GM18526 (cell line): Measurements from ENCODE around the gene MAP3K19.

Experiments used
- POLR2A ChIP-seq: IDR thresholded peaks from 3 replicates; pipeline ENCODE4 v1.6.1; 2011; ENCODE audit not compliant: insufficient read length; ENCODE audit errors: extremely low read depth

Gene MAP3K19

GRCh38 chr2:135059577-135059976 is 12.3 kb upstream of the MAP3K19 start:
- TF ChIP-seq POLR2A = no peak

GRCh38 chr2:135056790-135057189 is 9.5 kb upstream of the MAP3K19 start:
- TF ChIP-seq POLR2A = no peak

- no peak for TF ChIP-seq POLR2A
These were observed 8.0 kb upstream of the MAP3K19 start for GRCh38 chr2:135055182-135055786.

- TF ChIP-seq POLR2A = no peak
These were observed 5.8 kb upstream of the MAP3K19 start for GRCh38 chr2:135052997-135053474.

DNA sequence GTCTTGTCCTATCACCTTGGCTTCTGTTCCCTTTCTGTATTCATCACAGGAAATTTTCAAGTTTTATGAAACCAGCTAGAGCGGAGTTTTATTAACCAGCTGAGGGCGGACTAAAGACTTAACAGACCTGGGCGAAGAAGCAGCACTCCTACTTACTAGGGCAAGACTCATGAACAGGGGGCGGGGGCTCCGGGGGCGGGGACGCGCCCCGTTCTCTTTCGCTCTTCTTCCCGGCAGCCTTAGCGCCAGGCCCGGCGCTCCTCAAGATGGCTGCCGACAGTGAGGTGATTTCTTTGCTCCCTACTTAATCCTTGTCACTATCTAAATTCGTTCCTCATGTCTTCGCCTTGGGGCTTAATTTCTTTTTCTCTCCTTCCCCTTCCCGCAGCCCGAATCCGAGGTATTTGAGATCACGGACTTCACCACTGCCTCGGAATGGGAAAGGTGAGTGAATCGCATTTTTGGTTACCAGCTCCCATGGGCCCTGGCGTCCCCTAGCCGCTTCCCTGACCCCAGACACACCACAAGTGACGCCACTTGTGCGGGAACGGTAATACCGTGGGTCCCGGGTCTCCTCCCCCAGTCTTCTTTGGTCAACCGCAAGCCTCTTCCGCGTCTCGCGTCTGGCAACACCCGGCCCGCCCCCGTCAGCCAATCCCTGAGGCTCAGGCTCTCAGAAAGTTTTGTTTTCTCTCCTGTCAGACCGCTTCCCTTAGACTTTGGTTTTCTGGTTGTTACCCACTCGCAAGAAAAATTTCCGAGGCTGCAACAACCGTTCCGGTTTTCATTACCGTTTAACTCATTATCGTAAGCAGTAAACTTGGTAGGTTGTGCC is 5.0 kb upstream of the MAP3K19 start, which contains the start of gene RAB3GAP1:
TSS of gene RAB3GAP1 (plus strand) at position 251 of the 835 bp plus-strand sequence. CDS start at position 267, 16 bp downstream.
- peak; percentile 74 for TF ChIP-seq POLR2A

GRCh38 chr2:135050684-135051083 is 3.4 kb upstream of the MAP3K19 start:
- no peak for TF ChIP-seq POLR2A

GRCh38 chr2:135050132-135050531 is 2.9 kb upstream of the MAP3K19 start:
- TF ChIP-seq POLR2A = no peak

DNA sequence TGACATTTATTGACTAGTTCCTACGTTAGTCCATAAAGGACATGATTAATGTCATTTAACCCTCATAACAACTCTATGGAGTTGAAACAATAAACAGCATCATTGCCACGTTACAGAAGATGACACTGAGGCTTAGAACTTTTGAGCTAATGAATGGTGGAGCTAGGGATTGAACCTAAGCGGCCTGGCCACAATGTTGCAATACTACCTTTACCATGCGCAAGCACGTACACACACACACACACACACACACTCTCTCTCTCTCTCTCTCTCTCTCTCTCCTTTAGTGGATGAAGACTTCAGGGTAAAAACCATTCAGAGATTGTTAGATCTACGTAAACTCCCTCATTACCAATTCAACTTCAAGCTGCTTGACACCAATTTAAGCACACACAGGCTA is 875 bp upstream of the MAP3K19 start:
- TF ChIP-seq POLR2A = no peak

GRCh38 chr2:135043345-135043744 is 3.9 kb downstream of the MAP3K19 start:
- TF ChIP-seq POLR2A = no peak

DNA sequence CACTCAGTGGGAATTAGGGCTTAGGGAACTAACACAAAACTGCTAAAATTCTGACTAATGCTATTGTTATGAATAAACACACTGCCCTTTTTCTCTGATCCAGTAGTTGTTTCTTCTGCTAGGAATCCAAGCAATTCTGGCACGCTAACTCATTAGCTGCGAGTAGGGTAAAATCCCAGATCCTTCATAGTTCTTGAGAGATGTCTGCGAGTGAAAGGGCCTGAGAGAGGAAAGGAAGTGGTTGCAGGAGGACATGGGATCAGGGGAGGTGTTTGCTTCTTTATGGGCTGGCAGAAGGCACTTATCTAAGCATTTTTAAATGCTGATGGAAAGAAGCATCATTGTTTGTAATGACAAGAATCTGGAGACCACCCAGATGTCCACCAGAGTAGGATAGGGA is 9.4 kb downstream of the MAP3K19 start:
- no peak for TF ChIP-seq POLR2A

DNA sequence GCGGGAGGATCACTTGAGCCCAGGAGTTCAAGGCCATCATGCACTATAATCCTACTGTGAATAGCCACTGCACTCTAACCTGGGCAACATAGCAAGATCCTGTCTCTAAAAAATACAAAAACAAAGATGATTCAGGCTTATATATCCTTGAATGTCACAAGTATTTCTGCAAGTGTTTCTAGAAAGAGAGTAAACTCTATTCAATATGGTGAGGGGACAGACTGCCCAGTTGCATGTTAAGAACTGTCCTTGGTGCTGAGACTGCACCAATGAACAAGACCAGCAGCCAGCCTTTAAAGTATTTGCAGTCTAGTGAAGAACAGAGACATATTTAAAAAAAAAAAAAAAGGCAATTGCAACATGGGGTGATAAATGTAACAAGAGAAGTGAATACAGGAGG is 16.4 kb downstream of the MAP3K19 start:
- no peak for TF ChIP-seq POLR2A

DNA sequence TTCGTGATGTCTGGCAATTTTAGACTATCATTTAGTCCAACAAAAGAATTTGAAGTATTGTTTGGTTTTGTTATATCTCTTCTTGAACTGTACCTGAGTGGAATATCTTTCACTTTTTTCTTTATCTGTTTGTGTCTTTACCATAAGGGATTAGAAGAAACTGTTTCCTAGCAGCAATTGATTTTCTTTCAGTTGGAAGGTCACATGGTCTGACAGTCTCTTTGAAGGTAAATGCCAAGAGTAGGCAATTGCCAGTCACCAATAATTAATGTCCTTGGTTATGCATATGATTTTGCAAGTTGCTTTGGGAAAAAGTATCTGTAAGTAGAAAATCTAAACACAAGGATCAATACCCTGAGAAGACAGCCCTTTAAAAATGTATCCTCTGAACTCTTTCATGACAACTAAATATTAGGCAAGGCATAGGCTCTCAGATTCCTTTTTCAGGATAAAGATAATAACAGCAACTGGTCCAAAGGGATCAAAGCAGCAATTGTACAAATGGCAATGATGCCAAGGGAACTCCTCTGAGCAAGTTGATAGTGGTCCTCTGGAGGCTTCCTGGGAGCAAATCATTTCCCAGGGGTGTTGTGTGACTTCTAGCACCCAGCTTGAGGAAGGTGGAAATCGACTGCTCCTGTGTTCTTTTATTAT is 17.6 kb downstream of the MAP3K19 start:
- no peak for TF ChIP-seq POLR2A

- no peak for TF ChIP-seq POLR2A
These were observed 23.3 kb downstream of the MAP3K19 start for GRCh38 chr2:135023886-135024485.

DNA sequence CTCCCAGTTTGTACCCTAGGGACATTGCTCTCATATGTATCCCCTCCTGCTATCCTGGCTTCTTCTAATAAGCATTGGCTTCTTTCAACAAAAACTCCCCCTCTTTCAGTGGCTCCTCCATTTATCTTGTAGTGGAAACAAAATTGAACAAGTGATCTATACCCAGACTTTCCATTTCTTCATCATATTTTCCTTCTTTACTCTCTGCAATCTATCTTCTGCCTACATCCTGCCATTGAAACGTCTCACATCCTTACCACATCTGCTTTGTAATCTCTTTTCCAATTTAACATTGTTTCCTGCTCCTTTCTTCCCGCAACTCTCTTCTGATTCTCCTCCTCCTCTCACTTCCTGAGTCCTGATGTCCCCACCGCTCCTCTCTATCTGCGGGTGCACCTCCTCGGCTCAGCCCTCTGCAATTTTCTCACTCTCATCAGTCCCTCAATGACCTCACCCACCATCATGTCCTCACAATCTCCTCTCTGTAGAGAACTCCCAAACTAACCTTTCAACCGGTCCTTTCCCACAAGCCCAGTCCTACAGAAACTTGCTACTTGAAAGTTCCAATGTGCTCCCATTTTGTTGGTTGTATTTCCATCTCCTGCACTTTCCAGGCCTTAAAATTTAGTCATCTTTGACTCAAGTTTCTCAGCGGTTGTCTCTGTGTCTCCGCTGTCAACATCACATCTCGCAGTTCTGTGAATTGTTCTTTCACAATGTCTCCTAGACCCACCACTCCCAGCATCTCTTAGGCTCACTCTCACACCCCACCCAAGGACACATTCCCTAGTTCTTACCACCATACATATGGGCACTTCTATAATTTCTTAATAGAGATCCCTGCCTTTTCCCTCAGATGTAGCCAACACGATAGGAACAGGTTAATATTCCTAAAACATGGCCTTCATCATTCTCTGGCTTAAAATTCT is 24.0 kb downstream of the MAP3K19 start:
- TF ChIP-seq POLR2A = no peak

GRCh38 chr2:135021618-135022017 is 25.6 kb downstream of the MAP3K19 start:
- no peak for TF ChIP-seq POLR2A

DNA sequence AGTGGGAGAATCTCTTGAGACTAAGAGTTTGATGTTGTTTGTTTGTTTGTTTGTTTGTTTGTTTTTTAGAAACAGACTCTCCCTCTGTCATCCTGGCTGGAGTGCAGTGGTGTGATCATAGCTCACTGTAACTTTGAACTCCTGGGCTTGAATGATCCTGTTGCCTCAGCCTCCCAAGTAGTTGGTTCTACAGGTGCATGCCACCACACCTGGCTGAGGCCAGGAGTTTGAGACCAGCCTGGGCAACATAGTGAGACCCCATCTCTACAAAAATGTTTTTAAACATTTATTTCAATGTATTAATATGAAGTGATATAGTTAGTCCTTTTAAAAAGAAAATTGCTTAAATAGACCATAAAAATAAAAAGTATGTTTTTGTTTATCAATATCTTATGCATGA is 35.6 kb downstream of the MAP3K19 start:
- no peak for TF ChIP-seq POLR2A
